Measurements from ENCODE around the gene MS4A3.
"Not testable (repeated sequence)": the region's sequence is repeated elsewhere in the genome, so short reads cannot be mapped to it uniquely, and the experiment has no call there.

The MS4A3 gene

GRCh38 chr11:60100516-60100915 lies 44.1 kb downstream of the MS4A3 start:
- CTCF ChIA-PET = no interaction called here
- TF ChIP-seq TARDBP (IDR thresholded peaks at IDR 0.05) = no peak
- no peak for TF ChIP-seq FOXA1 (IDR thresholded peaks at IDR 0.05)
- no peak for TF ChIP-seq ZNF384 (IDR thresholded peaks at IDR 0.05)
- no peak for TF ChIP-seq FOXM1 (IDR thresholded peaks at IDR 0.05; ENCODE audit: borderline replicate concordance)
- TF ChIP-seq CTBP1 (IDR thresholded peaks at IDR 0.05; ENCODE audit: borderline replicate concordance) = no peak
- TF ChIP-seq BHLHE40 (IDR thresholded peaks at IDR 0.05; ENCODE audit: borderline replicate concordance) = no peak
- no peak for TF ChIP-seq SUZ12 (IDR thresholded peaks at IDR 0.05)
- TF ChIP-seq L3MBTL2 (conservative IDR thresholded peaks at IDR 0.05) = no peak
- no peak for TF ChIP-seq HDGF (IDR thresholded peaks at IDR 0.05; ENCODE audit: borderline replicate concordance)
- no peak for TF ChIP-seq ELF4 (IDR thresholded peaks at IDR 0.05)
- TF ChIP-seq SP1 (IDR thresholded peaks at IDR 0.05) = no peak
- no peak for TF ChIP-seq NFRKB (IDR thresholded peaks at IDR 0.05)
- DNase-seq (ENCODE audit: extremely low spot score) = no peak
- POLR2A ChIA-PET = interaction anchor here (0.7 kb wide), 1 partner anchor 132 kb away, joined by 3 read pairs; no protein-coding TSS in a partner anchor

GRCh38 chr11:60101368-60101767 lies 44.9 kb downstream of the MS4A3 start:
- DNase-seq (ENCODE audit: extremely low spot score); CTCF ChIA-PET; POLR2A ChIA-PET: not testable (repeated sequence)

GRCh38 chr11:60104471-60105115 lies 48.1 kb downstream of the MS4A3 start:
- CTCF ChIA-PET, POLR2A ChIA-PET: not testable (repeated sequence)

GRCh38 chr11:60108631-60109030 lies 52.2 kb downstream of the MS4A3 start:
- POLR2A ChIA-PET; CTCF ChIA-PET; DNase-seq (ENCODE audit: extremely low spot score): not testable (repeated sequence)

More at GRCh38 chr11:60104471-60105115, 48.1 kb downstream of the MS4A3 start:
- DNase-seq (ENCODE audit: extremely low spot score) = not testable (repeated sequence)

GRCh38 chr11:60111793-60112192 lies 55.3 kb downstream of the MS4A3 start:
- POLR2A ChIA-PET = no interaction called here
- no peak for DNase-seq (ENCODE audit: extremely low spot score)
- CTCF ChIA-PET = no interaction called here
- TF ChIP-seq ZNF384 (IDR thresholded peaks at IDR 0.05) (no peak), FOXA1 (IDR thresholded peaks at IDR 0.05) (no peak), SUZ12 (IDR thresholded peaks at IDR 0.05) (no peak), SP1 (IDR thresholded peaks at IDR 0.05) (no peak), TARDBP (IDR thresholded peaks at IDR 0.05) (no peak), NFRKB (IDR thresholded peaks at IDR 0.05) (no peak), BHLHE40 (IDR thresholded peaks at IDR 0.05; ENCODE audit: borderline replicate concordance) (no peak), HDGF (IDR thresholded peaks at IDR 0.05; ENCODE audit: borderline replicate concordance) (no peak), ARNT (IDR thresholded peaks at IDR 0.05) (no peak)

- TF ChIP-seq SP1 (IDR thresholded peaks at IDR 0.05) (no peak), ELF4 (IDR thresholded peaks at IDR 0.05) (no peak), SUZ12 (IDR thresholded peaks at IDR 0.05) (no peak), TARDBP (IDR thresholded peaks at IDR 0.05) (no peak), NFRKB (IDR thresholded peaks at IDR 0.05) (no peak), ARNT (IDR thresholded peaks at IDR 0.05) (no peak), L3MBTL2 (conservative IDR thresholded peaks at IDR 0.05) (no peak), CTBP1 (IDR thresholded peaks at IDR 0.05; ENCODE audit: borderline replicate concordance) (no peak), FOXM1 (IDR thresholded peaks at IDR 0.05; ENCODE audit: borderline replicate concordance) (no peak), ZNF384 (IDR thresholded peaks at IDR 0.05) (no peak)
- DNase-seq (ENCODE audit: extremely low spot score) = no peak
- ChIA-PET CTCF (no interaction called here), POLR2A (no interaction called here)
Observed at GRCh38 chr11:60116996-60117790, 60.7 kb downstream of the MS4A3 start.

- CTCF ChIA-PET = no interaction called here
- no peak for TF ChIP-seq ELF4 (IDR thresholded peaks at IDR 0.05)
- no peak for TF ChIP-seq CTBP1 (IDR thresholded peaks at IDR 0.05; ENCODE audit: borderline replicate concordance)
- TF ChIP-seq FOXM1 (IDR thresholded peaks at IDR 0.05; ENCODE audit: borderline replicate concordance) = no peak
- no peak for TF ChIP-seq SUZ12 (IDR thresholded peaks at IDR 0.05)
- no peak for TF ChIP-seq ARNT (IDR thresholded peaks at IDR 0.05)
- no peak for TF ChIP-seq BHLHE40 (IDR thresholded peaks at IDR 0.05; ENCODE audit: borderline replicate concordance)
- POLR2A ChIA-PET = no interaction called here
- DNase-seq (ENCODE audit: extremely low spot score) = no peak
Observed at GRCh38 chr11:60118338-60118737, 61.9 kb downstream of the MS4A3 start.

- POLR2A ChIA-PET = no interaction called here
- TF ChIP-seq CTBP1 (IDR thresholded peaks at IDR 0.05; ENCODE audit: borderline replicate concordance) = no peak
- no peak for TF ChIP-seq L3MBTL2 (conservative IDR thresholded peaks at IDR 0.05)
- no peak for TF ChIP-seq FOXK2 (IDR thresholded peaks at IDR 0.05)
- TF ChIP-seq ARNT (IDR thresholded peaks at IDR 0.05) = no peak
- no peak for TF ChIP-seq FOXA1 (IDR thresholded peaks at IDR 0.05)
- no peak for TF ChIP-seq FOXM1 (IDR thresholded peaks at IDR 0.05; ENCODE audit: borderline replicate concordance)
- TF ChIP-seq ELF4 (IDR thresholded peaks at IDR 0.05) = no peak
- TF ChIP-seq LEF1 (IDR thresholded peaks at IDR 0.05; ENCODE audit: borderline replicate concordance) = no peak
- no peak for TF ChIP-seq SUZ12 (IDR thresholded peaks at IDR 0.05)
- TF ChIP-seq TARDBP (IDR thresholded peaks at IDR 0.05) = no peak
- TF ChIP-seq NFRKB (IDR thresholded peaks at IDR 0.05) = no peak
- no peak for TF ChIP-seq SP1 (IDR thresholded peaks at IDR 0.05)
- no peak for TF ChIP-seq HDGF (IDR thresholded peaks at IDR 0.05; ENCODE audit: borderline replicate concordance)
- TF ChIP-seq PKNOX1 (IDR thresholded peaks at IDR 0.05) = no peak
- TF ChIP-seq ZNF384 (IDR thresholded peaks at IDR 0.05) = no peak
- TF ChIP-seq BHLHE40 (IDR thresholded peaks at IDR 0.05; ENCODE audit: borderline replicate concordance) = no peak
- CTCF ChIA-PET = no interaction called here
- DNase-seq (ENCODE audit: extremely low spot score) = no peak
Observed at GRCh38 chr11:60119710-60120109, 63.2 kb downstream of the MS4A3 start.

Data from HEK293T (cell line).